Tibial nerve (tissue), 4 donors: ENCODE measurements around the gene PIP5KL1. TPM values are rescaled to one million over a fixed set of nuclear protein-coding genes. Genes with fewer than 3 reads are reported as not detected.

Source experiments
- DNase-seq, 2 donors: peaks; one replicate each; pipeline ENCODE4 v3.0.0-alpha.2; 2019; ENCODE audit warnings: low spot score in 2 of 2
- H3K27ac ChIP-seq, 4 donors: fragments of 200-600 bp; sonication (generic) in 3 of 4; one replicate each; pipeline ENCODE4 v1.5.1; 2017 to 2019; ENCODE audit warnings: mild to moderate bottlenecking in 1 of 4
- H3K27me3 ChIP-seq, 2 donors: fragments of 200-600 bp; sonication (generic) in 1 of 2; one replicate each; pipeline versions ENCODE4 v1.5.1 to v1.6.0; 2017 to 2019
- H3K36me3 ChIP-seq, 3 donors: fragments of 200-600 bp; sonication (generic); one replicate each; pipeline ENCODE4 v1.5.1; 2018 to 2019
- H3K4me1 ChIP-seq, 4 donors: fragments of 200-600 bp; sonication (generic) in 3 of 4; one replicate each; pipeline ENCODE4 v1.5.1; 2017 to 2019
- H3K4me3 ChIP-seq, 4 donors: fragments of 200-600 bp; sonication (generic) in 3 of 4; one replicate each; pipeline ENCODE4 v1.5.1; 2017 to 2019; ENCODE audit warnings: mild to moderate bottlenecking in 1 of 4, moderate library complexity in 1 of 4
- H3K9me3 ChIP-seq, 4 donors: fragments of 200-600 bp; sonication (generic) in 3 of 4; one replicate each; pipeline ENCODE4 v1.5.1; 2017 to 2019
- CTCF ChIP-seq, 5 experiments: fragments of 200-600 bp in 3 of 5; fragments of 450-650 bp in 2 of 5; sonication (generic) in 3 of 5; IDR thresholded peaks; one replicate each; pipeline ENCODE4 v1.5.1; 2016 to 2019; ENCODE audit warnings: antibody characterized with exemption in 5 of 5, mild to moderate bottlenecking in 3 of 5, moderate library complexity in 2 of 5
- EP300 ChIP-seq, 2 donors: sonication (generic); formaldehyde crosslinking; IDR thresholded peaks; one replicate each; pipeline ENCODE4 v1.6.1; 2017; ENCODE audit warnings: antibody characterized with exemption in 2 of 2, mild to moderate bottlenecking in 1 of 2
- POLR2A ChIP-seq, 2 donors: fragments of 450-650 bp; IDR thresholded peaks; one replicate each; pipeline ENCODE4 v1.6.1; 2017; ENCODE audit warnings: antibody characterized with exemption in 2 of 2, mild to moderate bottlenecking in 2 of 2, moderate library complexity in 2 of 2
- WGBS, 2 donors: methylation state at CpG; one replicate each; pipeline ENCODE4 v1.1.5; 2018; 5-methylcytosine and 5-hydroxymethylcytosine counted together
- total RNA-seq, 4 donors: library from RNA; depleted of rRNA; stranded (reverse); fragments of >200 nt; gene quantifications; one replicate each; pipeline ENCODE4 v1.1.0, GENCODE V29; 2016

PIP5KL1 gene
- total RNA-seq, 4 donors from 2014 or later = 0.59 TPM; not detected in 3

- no peaks in the 10 kb centered on the region for H3K9me3 ChIP-seq
- WGBS, 2 donors = 60 to 75% methylated on average over 4 to 11 of the region's 11 CpGs
- peaks cover 5 to 59% (median 38%) of the 10 kb centered on the region in 4 donors for H3K4me1 ChIP-seq
- H3K36me3 ChIP-seq = peaks cover 0 to 22% (median 0%) of the 10 kb centered on the region in 3 donors
- TF ChIP-seq EP300 (IDR thresholded peaks at IDR 0.05) (no peak), CTCF (IDR thresholded peaks at IDR 0.05) (no peak), POLR2A (IDR thresholded peaks at IDR 0.05) (no peak)
- no peaks in the 10 kb centered on the region for H3K27me3 ChIP-seq
- H3K4me3 ChIP-seq = no peak overlapping the region
- DNase-seq = no peak
- H3K27ac ChIP-seq = no peak overlapping the region
Observed at GRCh38 chr9:127934986-127935385, 4.4 kb upstream of the PIP5KL1 start.

- peaks cover 5 to 59% (median 38%) of the 10 kb centered on the region in 4 donors for H3K4me1 ChIP-seq
Observed at GRCh38 chr9:127934248-127934647, 3.7 kb upstream of the PIP5KL1 start.

GRCh38 chr9:127931092-127931881 is 710 bp upstream of the PIP5KL1 start:
- Histone ChIP-seq H3K27me3 (peaks cover 0 to 30% of the 10 kb centered on the region in 2 donors), H3K27ac (peak overlapping the region in 2 of 4 donors; percentile 67)
- 14 to 20% methylated on average over 18 of the region's 18 CpGs for WGBS, 2 donors

More at GRCh38 chr9:127934248-127934647, 3.7 kb upstream of the PIP5KL1 start:
- H3K27me3 ChIP-seq = peaks cover 0 to 4% of the 10 kb centered on the region in 2 donors
- H3K9me3 ChIP-seq = no peaks in the 10 kb centered on the region
- TF ChIP-seq EP300 (IDR thresholded peaks at IDR 0.05) (no peak), CTCF (IDR thresholded peaks at IDR 0.05) (no peak), POLR2A (IDR thresholded peaks at IDR 0.05) (no peak)
- H3K36me3 ChIP-seq = peaks cover 0 to 22% (median 0%) of the 10 kb centered on the region in 3 donors
- no peak for DNase-seq
- WGBS, 2 donors = 81 to 91% methylated on average over 4 of the region's 4 CpGs
- H3K27ac ChIP-seq = no peak overlapping the region
- H3K4me3 ChIP-seq = no peak overlapping the region

GRCh38 chr9:127929625-127929979 is 975 bp downstream of the PIP5KL1 start:
- no peaks in the 10 kb centered on the region for H3K9me3 ChIP-seq
- H3K36me3 ChIP-seq = peaks cover 0 to 7% (median 0%) of the 10 kb centered on the region in 3 donors
- peaks cover 0 to 39% (median 27%) of the 10 kb centered on the region in 4 donors for H3K4me1 ChIP-seq
- no peak for DNase-seq
- TF ChIP-seq CTCF (IDR thresholded peaks at IDR 0.05) (no peak), POLR2A (IDR thresholded peaks at IDR 0.05) (no peak), EP300 (IDR thresholded peaks at IDR 0.05) (no peak)
- H3K4me3 ChIP-seq = no peak overlapping the region
- peaks cover 0 to 45% of the 10 kb centered on the region in 2 donors for H3K27me3 ChIP-seq
- 70 to 73% methylated on average over 10 of the region's 10 CpGs for WGBS, 2 donors
- no peak overlapping the region for H3K27ac ChIP-seq

More at GRCh38 chr9:127931092-127931881, 710 bp upstream of the PIP5KL1 start:
- peaks cover 0 to 22% (median 0%) of the 10 kb centered on the region in 3 donors for H3K36me3 ChIP-seq
- peaks cover 0 to 54% (median 30%) of the 10 kb centered on the region in 4 donors for H3K4me1 ChIP-seq
- peak overlapping the region; percentile 29 to 66 (median 52) for H3K4me3 ChIP-seq
- TF ChIP-seq EP300 (IDR thresholded peaks at IDR 0.05) (peak in 1 of 2 donors; percentile 1), POLR2A (IDR thresholded peaks at IDR 0.05) (no peak)
- DNase-seq = no peak
- no peaks in the 10 kb centered on the region for H3K9me3 ChIP-seq

- H3K9me3 ChIP-seq = no peaks in the 10 kb centered on the region
- no peak overlapping the region for H3K27ac ChIP-seq
- peaks cover 0 to under 1% (median 0%) of the 10 kb centered on the region in 3 donors for H3K36me3 ChIP-seq
- no peak for DNase-seq
- TF ChIP-seq POLR2A (IDR thresholded peaks at IDR 0.05) (no peak), EP300 (IDR thresholded peaks at IDR 0.05) (no peak), CTCF (IDR thresholded peaks at IDR 0.05) (no peak)
- peaks cover 0 to 39% (median 27%) of the 10 kb centered on the region in 4 donors for H3K4me1 ChIP-seq
- H3K27me3 ChIP-seq = peaks cover 0 to 45% of the 10 kb centered on the region in 2 donors
- H3K4me3 ChIP-seq = no peak overlapping the region
- 69 to 77% methylated on average over 11 of the region's 11 CpGs for WGBS, 2 donors
Observed at GRCh38 chr9:127928676-127929624, 1.6 kb downstream of the PIP5KL1 start.
